Prostate gland (tissue), 2 donors: ENCODE measurements around the gene ABLIM3. TPM values are rescaled to one million over a fixed set of nuclear protein-coding genes. Genes with fewer than 3 reads are reported as not detected.

Experiments
- DNase-seq: peaks from one replicate; pipeline ENCODE4 v3.0.0-alpha.2; 2019; ENCODE audit warnings: low spot score
- H3K27ac ChIP-seq, 2 donors: fragments of 200-600 bp; sonication (generic); 2 replicates each; pipeline ENCODE4 v1.5.1; 2017 to 2019
- H3K27me3 ChIP-seq: fragments of 200-600 bp; sonication (generic); replicated peaks from 2 replicates; pipeline ENCODE4 v1.5.1; 2019; ENCODE audit not compliant: insufficient read depth
- H3K36me3 ChIP-seq, 2 donors: fragments of 200-600 bp; sonication (generic); 1 replicate in 1 of 2; 2 replicates in 1 of 2; pipeline versions ENCODE4 v1.5.1 to v1.8.1; 2017 to 2019
- H3K4me1 ChIP-seq: fragments of 200-600 bp; sonication (generic); replicated peaks from 2 replicates; pipeline ENCODE4 v1.5.1; 2019
- H3K4me3 ChIP-seq, 2 donors: fragments of 200-600 bp; sonication (generic); 2 replicates each; pipeline ENCODE4 v1.5.1; 2017 to 2019
- H3K9me3 ChIP-seq: fragments of 200-600 bp; sonication (generic); 2 replicates; pipeline ENCODE4 v1.5.1; 2017
- CTCF ChIP-seq, 4 experiments: fragments of 200-600 bp in 2 of 4; fragments of 450-650 bp in 2 of 4; sonication (generic) in 2 of 4; IDR thresholded peaks; 1 replicate in 3 of 4; 2 replicates in 1 of 4; pipeline ENCODE4 v1.5.1; 2016 to 2019; ENCODE audit warnings: antibody characterized with exemption in 4 of 4, mild to moderate bottlenecking in 2 of 4, moderate library complexity in 2 of 4
- POLR2A ChIP-seq: fragments of 450-650 bp; IDR thresholded peaks from one replicate; pipeline ENCODE4 v1.6.1; 2016; ENCODE audit warnings: antibody characterized with exemption, mild to moderate bottlenecking
- POLR2AphosphoS5 ChIP-seq: sonication (generic); formaldehyde crosslinking; IDR thresholded peaks from one replicate; pipeline ENCODE4 v1.6.1; 2017; ENCODE audit warnings: antibody characterized with exemption
- WGBS: methylation state at CpG from one replicate; pipeline ENCODE4 v1.1.5; 2018; 5-methylcytosine and 5-hydroxymethylcytosine counted together
- intact Hi-C: fragments of 100-400 bp; cut with DNase I; formaldehyde crosslinking; loops from one replicate; pipeline ENCODE4 v1.14.2; 2022
- total RNA-seq, 2 donors: library from RNA; depleted of rRNA; stranded (reverse); fragments of >200 nt; gene quantifications; one replicate each; pipeline ENCODE4 v1.1.0, GENCODE V29; 2016

ABLIM3 gene
- total RNA-seq, 2 donors from 2014 or later = 9.0 to 11.7 TPM

DNA sequence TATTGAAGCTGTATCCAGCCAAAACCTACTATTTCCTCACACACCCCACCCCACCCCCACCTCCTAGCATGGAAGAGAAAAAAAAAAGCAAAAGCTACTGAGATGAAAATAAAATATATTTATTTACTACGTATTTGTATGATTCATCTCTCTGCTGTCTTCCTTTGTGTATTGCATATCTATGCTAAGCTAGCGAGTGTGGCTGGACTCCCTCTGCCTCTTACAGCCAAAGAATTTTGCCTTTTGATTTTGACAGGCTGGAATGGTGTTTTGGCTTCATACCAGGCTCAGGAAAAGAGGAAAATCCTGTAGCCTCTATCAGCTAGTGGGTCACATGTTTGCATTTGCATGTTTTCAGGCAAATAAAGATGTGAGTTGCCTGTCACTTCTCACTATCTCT is 2.2 kb downstream of the ABLIM3 start:
- WGBS = 39% methylated on average over 2 of the region's 2 CpGs
- intact Hi-C loops = no loop called here
- H3K9me3 ChIP-seq = no peaks in the 10 kb centered on the region
- H3K36me3 ChIP-seq = no peaks in the 10 kb centered on the region
- no peak overlapping the region for H3K4me3 ChIP-seq
- no peaks in the 10 kb centered on the region for H3K4me1 ChIP-seq
- no peak for TF ChIP-seq POLR2A
- no peak for TF ChIP-seq POLR2AphosphoS5
- TF ChIP-seq CTCF (IDR thresholded peaks at IDR 0.05) = no peak
- DNase-seq = no peak
- H3K27me3 ChIP-seq = no peaks in the 10 kb centered on the region
- H3K27ac ChIP-seq = no peak overlapping the region

- DNase-seq = no peak
- Histone ChIP-seq H3K27ac (no peak overlapping the region), H3K36me3 (no peaks in the 10 kb centered on the region), H3K9me3 (no peaks in the 10 kb centered on the region), H3K4me1 (no peaks in the 10 kb centered on the region), H3K4me3 (no peak overlapping the region), H3K27me3 (no peaks in the 10 kb centered on the region)
- intact Hi-C loops = no loop called here
- 46% methylated on average over 1 of the region's 1 CpG for WGBS
- TF ChIP-seq CTCF (IDR thresholded peaks at IDR 0.05) = no peak
- TF ChIP-seq POLR2A = no peak
- no peak for TF ChIP-seq POLR2AphosphoS5
These were observed 3.3 kb downstream of the ABLIM3 start for GRCh38 chr5:149144637-149145036.

DNA sequence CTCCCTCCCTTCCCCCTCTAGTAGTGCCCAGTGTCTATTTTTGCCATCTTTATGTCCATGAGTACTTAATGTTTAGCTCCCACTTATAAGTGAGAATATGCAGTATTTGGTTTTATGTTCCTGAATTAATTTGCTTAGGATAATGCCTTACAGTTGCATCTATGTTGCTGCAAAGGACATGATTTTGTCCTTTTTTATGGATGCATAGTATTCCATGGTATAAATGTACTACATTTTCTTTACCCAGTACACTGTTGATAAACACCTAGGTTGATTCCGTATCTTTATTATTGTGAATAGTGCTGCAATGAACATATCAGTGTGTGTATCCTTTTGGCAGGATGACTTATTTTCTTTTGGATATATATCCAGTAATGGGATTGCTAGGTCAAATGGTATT is 3.8 kb downstream of the ABLIM3 start:
- Histone ChIP-seq H3K27ac (no peak overlapping the region), H3K9me3 (no peaks in the 10 kb centered on the region), H3K4me1 (no peaks in the 10 kb centered on the region), H3K27me3 (no peaks in the 10 kb centered on the region), H3K4me3 (no peak overlapping the region), H3K36me3 (no peaks in the 10 kb centered on the region)
- intact Hi-C loops = no loop called here
- no peak for TF ChIP-seq POLR2AphosphoS5
- TF ChIP-seq CTCF (IDR thresholded peaks at IDR 0.05) = no peak
- TF ChIP-seq POLR2A = no peak
- DNase-seq = no peak
- WGBS = 97% methylated on average over 1 of the region's 1 CpG

DNA sequence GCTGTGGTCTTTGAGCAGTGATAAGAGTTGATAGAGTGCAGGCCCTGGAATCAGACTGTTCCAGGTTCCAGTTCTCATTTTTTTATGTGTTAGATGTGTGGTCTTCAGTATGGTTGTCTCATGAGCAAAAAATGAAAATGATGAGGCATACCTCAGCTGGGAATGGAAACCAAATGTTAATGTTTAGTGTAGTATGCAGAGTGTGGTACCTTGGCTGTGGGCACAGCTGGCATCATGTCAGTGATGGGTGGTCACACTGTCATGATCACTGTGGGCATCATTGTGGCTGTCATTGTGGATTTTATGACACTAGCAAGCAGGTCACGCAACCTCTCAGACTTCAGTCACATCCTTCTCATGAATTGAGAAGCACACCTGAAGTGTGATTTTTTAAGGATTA is 6.4 kb downstream of the ABLIM3 start:
- intact Hi-C loops = no loop called here
- Histone ChIP-seq H3K27me3 (no peaks in the 10 kb centered on the region), H3K4me3 (no peak overlapping the region), H3K4me1 (no peaks in the 10 kb centered on the region), H3K27ac (no peak overlapping the region), H3K36me3 (no peaks in the 10 kb centered on the region), H3K9me3 (no peaks in the 10 kb centered on the region)
- 91% methylated on average over 1 of the region's 1 CpG for WGBS
- no peak for TF ChIP-seq POLR2AphosphoS5
- no peak for TF ChIP-seq POLR2A
- TF ChIP-seq CTCF (IDR thresholded peaks at IDR 0.05) = no peak
- no peak for DNase-seq

GRCh38 chr5:149149942-149150341 is 8.6 kb downstream of the ABLIM3 start:
- no peak for DNase-seq
- Histone ChIP-seq H3K36me3 (no peaks in the 10 kb centered on the region), H3K27ac (no peak overlapping the region), H3K4me3 (no peak overlapping the region), H3K4me1 (no peaks in the 10 kb centered on the region), H3K9me3 (no peaks in the 10 kb centered on the region), H3K27me3 (no peaks in the 10 kb centered on the region)
- intact Hi-C loops = no loop called here
- TF ChIP-seq POLR2AphosphoS5 = no peak
- TF ChIP-seq POLR2A = no peak
- TF ChIP-seq CTCF (IDR thresholded peaks at IDR 0.05) = no peak
- 73% methylated on average over 3 of the region's 3 CpGs for WGBS
